ENCODE results near the gene DOCK4.

Gene DOCK4

GRCh38 chr7:111833466-111833865 is 372.7 kb downstream of the DOCK4 start:
- no peak overlapping the region for H3K27ac ChIP-seq
- no peak for TF ChIP-seq ZFX (IDR thresholded peaks at IDR 0.05; ENCODE audit: borderline replicate concordance)
- TF ChIP-seq, protein P1, sequence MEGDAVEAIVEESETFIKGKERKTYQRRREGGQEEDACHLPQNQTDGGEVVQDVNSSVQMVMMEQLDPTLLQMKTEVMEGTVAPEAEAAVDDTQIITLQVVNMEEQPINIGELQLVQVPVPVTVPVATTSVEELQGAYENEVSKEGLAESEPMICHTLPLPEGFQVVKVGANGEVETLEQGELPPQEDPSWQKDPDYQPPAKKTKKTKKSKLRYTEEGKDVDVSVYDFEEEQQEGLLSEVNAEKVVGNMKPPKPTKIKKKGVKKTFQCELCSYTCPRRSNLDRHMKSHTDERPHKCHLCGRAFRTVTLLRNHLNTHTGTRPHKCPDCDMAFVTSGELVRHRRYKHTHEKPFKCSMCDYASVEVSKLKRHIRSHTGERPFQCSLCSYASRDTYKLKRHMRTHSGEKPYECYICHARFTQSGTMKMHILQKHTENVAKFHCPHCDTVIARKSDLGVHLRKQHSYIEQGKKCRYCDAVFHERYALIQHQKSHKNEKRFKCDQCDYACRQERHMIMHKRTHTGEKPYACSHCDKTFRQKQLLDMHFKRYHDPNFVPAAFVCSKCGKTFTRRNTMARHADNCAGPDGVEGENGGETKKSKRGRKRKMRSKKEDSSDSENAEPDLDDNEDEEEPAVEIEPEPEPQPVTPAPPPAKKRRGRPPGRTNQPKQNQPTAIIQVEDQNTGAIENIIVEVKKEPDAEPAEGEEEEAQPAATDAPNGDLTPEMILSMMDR (IDR thresholded peaks at IDR 0.05) = no peak

- no peak overlapping the region for H3K27ac ChIP-seq
- TF ChIP-seq ZFX (IDR thresholded peaks at IDR 0.05; ENCODE audit: borderline replicate concordance) = no peak
- TF ChIP-seq, protein P1 (IDR thresholded peaks at IDR 0.05) = no peak
Measured at GRCh38 chr7:111832174-111832573, 374.0 kb downstream of the DOCK4 start.

DNA sequence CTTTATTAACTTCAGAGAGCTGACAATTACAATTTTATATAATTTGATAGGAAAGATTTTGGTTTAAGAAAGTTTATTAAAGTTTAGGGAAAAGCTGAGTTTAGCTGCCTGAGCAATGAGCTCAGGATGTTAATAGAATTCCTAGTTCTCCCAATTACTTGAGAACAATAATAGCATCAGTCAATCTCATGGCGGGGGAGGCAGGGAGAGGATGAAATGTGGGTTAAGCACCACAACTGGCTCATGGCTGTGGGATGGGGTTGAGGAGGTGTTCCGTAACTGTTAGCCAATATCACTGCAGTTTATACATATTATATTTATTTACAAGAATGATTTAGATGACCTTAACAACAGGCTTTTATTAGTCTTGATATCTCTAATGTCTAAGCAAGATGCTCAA is 377.0 kb downstream of the DOCK4 start:
- no peak overlapping the region for H3K27ac ChIP-seq
- TF ChIP-seq, protein P1 (IDR thresholded peaks at IDR 0.05) = no peak
- TF ChIP-seq ZFX (IDR thresholded peaks at IDR 0.05; ENCODE audit: borderline replicate concordance) = no peak

- H3K27ac ChIP-seq = no peak overlapping the region
- TF ChIP-seq ZFX (IDR thresholded peaks at IDR 0.05; ENCODE audit: borderline replicate concordance) = no peak
- TF ChIP-seq, protein P1 (IDR thresholded peaks at IDR 0.05) = no peak
Measured at GRCh38 chr7:111827863-111828504, 378.2 kb downstream of the DOCK4 start.

DNA sequence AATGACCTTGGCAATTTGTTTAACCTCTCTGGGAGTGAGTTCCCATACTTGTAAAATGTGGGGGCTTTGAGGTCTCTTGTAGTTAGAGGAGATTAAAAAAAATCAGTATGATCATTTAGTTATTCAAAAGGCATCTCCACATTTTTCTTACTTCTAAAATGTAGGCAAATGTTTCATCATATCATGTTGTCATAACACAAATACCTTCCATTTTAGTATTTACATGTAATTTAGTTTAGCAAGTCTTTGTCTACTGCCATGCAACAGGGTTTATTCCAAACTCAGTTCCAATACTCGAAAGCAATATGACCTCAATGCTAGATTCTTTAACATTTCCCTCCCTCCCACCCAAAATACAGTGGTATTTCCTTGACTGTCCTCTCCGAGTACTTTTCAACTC is 381.2 kb downstream of the DOCK4 start:
- no peak overlapping the region for H3K27ac ChIP-seq
- TF ChIP-seq, protein P1 (IDR thresholded peaks at IDR 0.05) = no peak

- no peak overlapping the region for H3K27ac ChIP-seq
- TF ChIP-seq ZFX (IDR thresholded peaks at IDR 0.05; ENCODE audit: borderline replicate concordance) = no peak
- TF ChIP-seq, protein P1 (IDR thresholded peaks at IDR 0.05) = no peak
Measured at GRCh38 chr7:111823826-111824225, 382.4 kb downstream of the DOCK4 start.

DNA sequence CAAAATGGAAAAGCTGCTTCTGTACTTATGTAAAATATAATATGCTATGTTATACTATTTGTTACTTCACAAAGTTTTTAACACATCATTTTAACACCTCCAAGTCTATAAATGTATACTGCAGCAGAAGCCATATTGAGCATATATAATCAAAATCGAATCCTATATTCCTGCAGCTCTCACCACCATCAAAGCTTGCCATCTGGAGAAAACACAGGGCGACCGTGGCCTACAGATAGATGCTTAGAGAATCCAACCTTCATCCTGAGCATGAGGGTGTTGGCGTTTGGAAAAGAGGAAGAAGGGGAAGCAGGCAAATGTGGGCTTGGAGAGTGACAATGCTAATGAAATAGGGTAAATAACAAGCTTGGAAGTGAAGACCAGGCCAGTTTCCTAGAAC is 385.2 kb downstream of the DOCK4 start:
- TF ChIP-seq ZFX (IDR thresholded peaks at IDR 0.05; ENCODE audit: borderline replicate concordance) = no peak
- TF ChIP-seq, protein P1 (IDR thresholded peaks at IDR 0.05) = no peak
- H3K27ac ChIP-seq = no peak overlapping the region

All from 22Rv1 (cell line).